A673 (cell line): ENCODE data around the gene ITPKC. TPM values are rescaled to one million over a fixed set of nuclear protein-coding genes. Genes with fewer than 3 reads are reported as not detected.
A peak's percentile ranks its signal among the peaks of the same experiment; 100 is the strongest.

Experiments
- BruUV-seq: library from RNA; stranded (reverse); fragments of 400-500 nt; replicated peaks from 2 replicates; lab custom pipeline; 2021; lab: Mats Ljungman, UMichigan
- CTCF ChIA-PET: fragments of 300-600 bp; sonication (Branson Sonifier 250); formaldehyde crosslinking; loops from one replicate; lab custom pipeline; 2022; ENCODE audit warnings: antibody characterized with exemption; lab: Charles Lee
- POLR2A ChIA-PET: fragments of 300-600 bp; sonication (Branson Sonifier 250); formaldehyde crosslinking; loops from one replicate; lab custom pipeline; 2022; ENCODE audit warnings: antibody characterized with exemption; ENCODE audit not compliant: low non-redundant PET; lab: Charles Lee
- DNase-seq: peaks from one replicate; pipeline ENCODE4 v3.0.0-alpha.2; 2015; ENCODE audit warnings: low spot score
- H3K27ac ChIP-seq: fragments of 200-600 bp; sonication (generic); 2 replicates; pipeline ENCODE4 v1.5.1; 2016; ENCODE audit warnings: mixed run types, low read depth, mild to moderate bottlenecking, mixed read lengths, antibody characterized with exemption, low read length; ENCODE audit not compliant: poor library complexity, severe bottlenecking
- H3K27me3 ChIP-seq: fragments of 200-600 bp; sonication (generic); replicated peaks from 2 replicates; pipeline ENCODE4 v1.6.1; 2017; ENCODE audit warnings: mixed run types, low read depth, mild to moderate bottlenecking, mixed read lengths, antibody characterized with exemption, low read length; ENCODE audit not compliant: insufficient read depth, poor library complexity
- H3K36me3 ChIP-seq: fragments of 200-600 bp; sonication (generic); 2 replicates; pipeline ENCODE4 v1.6.1; 2016; ENCODE audit warnings: mixed run types, mild to moderate bottlenecking, mixed read lengths, antibody characterized with exemption, low read length; ENCODE audit not compliant: insufficient read depth, poor library complexity, severe bottlenecking
- H3K4me1 ChIP-seq: fragments of 200-600 bp; sonication (generic); 2 replicates; pipeline ENCODE4 v1.6.1; 2017; ENCODE audit warnings: mixed run types, mild to moderate bottlenecking, mixed read lengths, antibody characterized with exemption, low read length; ENCODE audit not compliant: insufficient read depth, poor library complexity, severe bottlenecking
- H3K4me3 ChIP-seq: fragments of 200-600 bp; sonication (generic); 2 replicates; pipeline ENCODE4 v1.5.1; 2016; ENCODE audit warnings: low read depth, mixed run types, mild to moderate bottlenecking, mixed read lengths, low read length; ENCODE audit not compliant: poor library complexity, severe bottlenecking
- H3K9me3 ChIP-seq: fragments of 200-600 bp; sonication (generic); 2 replicates; pipeline ENCODE4 v1.6.1; 2016; ENCODE audit warnings: mixed run types, low read depth, mild to moderate bottlenecking, mixed read lengths, antibody characterized with exemption, low read length; ENCODE audit not compliant: poor library complexity, severe bottlenecking
- CTCF ChIP-seq: fragments of 300-800, 200-600 bp; sonication (generic); conservative IDR thresholded peaks from 2 replicates; pipeline ENCODE4 v1.5.1; 2017; ENCODE audit warnings: low read depth, mild to moderate bottlenecking, antibody characterized with exemption, low read length, moderate library complexity, mixed read lengths
- EZH2 ChIP-seq: fragments of 200-600 bp; sonication (generic); IDR thresholded peaks from 2 replicates; pipeline ENCODE4 v1.6.1; 2017; ENCODE audit warnings: borderline replicate concordance, low read depth, mild to moderate bottlenecking, mixed read lengths, antibody characterized with exemption, low read length; ENCODE audit not compliant: poor library complexity, severe bottlenecking
- intact Hi-C: fragments of 100-400 bp; cut with micrococcal nuclease; formaldehyde crosslinking; loops from one replicate; pipeline ENCODE4 v1.10.0; 2022; ENCODE audit not compliant: unreplicated experiment
- total RNA-seq: library from RNA; stranded (reverse); gene quantifications from 2 replicates; pipeline ENCODE4 v1.2.3, GENCODE V29; 2021

ITPKC gene
- total RNA-seq, 1 experiment from 2014 or later, result 7.2 TPM

DNA sequence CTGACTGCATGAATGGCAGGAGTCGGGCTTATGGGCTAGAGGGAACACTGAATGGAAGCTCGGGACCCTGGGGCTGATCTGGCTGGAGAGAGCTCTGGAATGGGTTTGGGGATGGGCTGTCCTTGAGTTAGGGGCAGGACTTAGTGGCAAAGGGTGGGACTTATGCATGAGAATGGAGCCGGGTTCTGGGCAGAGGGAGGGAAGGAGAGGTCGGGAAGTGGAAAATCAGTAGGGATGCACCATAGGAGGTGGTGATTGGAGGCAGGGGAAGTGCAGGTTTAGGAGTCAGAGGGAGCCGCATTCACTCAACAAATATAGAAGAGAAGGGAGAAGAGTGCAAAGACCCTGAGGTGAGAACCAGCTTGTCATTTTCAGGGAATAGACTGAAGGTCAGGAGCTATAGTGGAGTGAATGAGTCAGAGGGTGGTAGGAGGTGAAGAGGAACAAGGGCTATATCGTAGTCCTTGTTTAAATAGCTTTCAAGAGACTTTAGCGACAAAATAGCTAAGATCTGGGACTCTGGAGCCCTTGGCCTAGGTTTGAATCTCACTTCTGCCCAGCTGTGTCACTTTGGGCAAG lies 61.9 kb downstream of the ITPKC start:
- H3K4me1 ChIP-seq, result peaks cover 12% of the 10 kb centered on the region
- no peak for DNase-seq
- TF ChIP-seq EZH2 (no peak), CTCF (no peak)
- peak overlapping the region; percentile 66 for H3K4me3 ChIP-seq
- H3K9me3 ChIP-seq, result no peaks in the 10 kb centered on the region
- no TSS peak for BruUV-seq
- H3K27ac ChIP-seq, result peak overlapping the region; percentile 100
- ChIA-PET POLR2A (interaction anchor here (0.8 to 1.4 kb wide), 3 partner anchors 20 to 28 kb away, joined by 3 read pairs; partner anchors contain the start of genes ACTMAP and EGLN2), CTCF (interaction anchor here (0.5 to 2.7 kb wide), 4 partner anchors 10 to 28 kb away, joined by 3 to 17 read pairs (median 5); partner anchors contain the start of genes ACTMAP and EGLN2)
- intact Hi-C loops, result loop anchor here (1.0 kb wide), 2 partner anchors 20 to 28 kb away; partner anchors contain the start of gene ACTMAP
- H3K36me3 ChIP-seq, result no peaks in the 10 kb centered on the region
- H3K27me3 ChIP-seq, result no peaks in the 10 kb centered on the region

DNA sequence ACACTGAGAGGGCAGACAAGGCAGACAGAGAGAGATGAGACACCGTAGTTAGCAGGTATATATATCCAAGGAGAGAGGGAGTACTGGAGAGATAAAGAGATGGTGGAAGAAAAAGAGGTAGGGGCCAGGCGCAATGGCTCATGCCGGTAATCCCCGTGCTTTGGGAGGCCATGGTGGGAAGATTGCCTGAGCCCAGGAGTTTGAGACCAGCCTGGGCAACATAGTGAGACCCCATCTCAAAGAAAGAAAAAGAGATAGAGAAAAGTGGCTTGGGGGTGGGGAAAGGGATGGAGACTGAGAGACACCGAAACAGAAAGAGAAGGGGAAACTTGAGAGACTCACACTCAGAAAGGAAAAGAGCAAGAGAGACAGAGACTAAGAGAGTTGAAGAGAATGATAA lies 63.7 kb downstream of the ITPKC start:
- peaks cover 12% of the 10 kb centered on the region for H3K4me1 ChIP-seq
- no peaks in the 10 kb centered on the region for H3K27me3 ChIP-seq
- no peak overlapping the region for H3K4me3 ChIP-seq
- intact Hi-C loops, result no loop called here
- H3K9me3 ChIP-seq, result no peaks in the 10 kb centered on the region
- ChIA-PET CTCF (no interaction called here), POLR2A (no interaction called here)
- no peak for DNase-seq
- no peak overlapping the region for H3K27ac ChIP-seq
- TF ChIP-seq CTCF, result no peak
- no peak for TF ChIP-seq EZH2
- BruUV-seq, result no TSS peak
- no peaks in the 10 kb centered on the region for H3K36me3 ChIP-seq

DNA sequence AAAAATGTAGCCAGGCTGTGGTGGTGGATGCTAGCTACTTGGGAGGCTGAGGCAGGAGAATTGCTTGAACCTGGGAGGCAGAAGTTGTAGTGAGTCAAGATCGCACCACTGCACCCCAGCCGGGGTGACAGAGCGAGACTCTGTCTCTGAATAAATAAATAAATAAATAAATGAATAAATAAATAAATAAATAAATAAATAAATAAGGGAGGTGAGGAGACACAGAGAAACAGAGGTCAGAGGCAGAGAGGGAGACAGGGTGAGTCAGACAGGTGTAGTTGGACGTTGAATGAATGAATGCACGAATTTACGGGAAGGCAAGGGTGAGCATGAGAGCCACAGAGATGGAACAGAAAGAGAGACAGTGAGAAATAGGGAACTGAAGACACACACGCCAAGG lies 64.2 kb downstream of the ITPKC start:
- no peaks in the 10 kb centered on the region for H3K27me3 ChIP-seq
- intact Hi-C loops, result no loop called here
- peaks cover 12% of the 10 kb centered on the region for H3K4me1 ChIP-seq
- TF ChIP-seq EZH2 (no peak), CTCF (no peak)
- H3K36me3 ChIP-seq, result no peaks in the 10 kb centered on the region
- H3K4me3 ChIP-seq, result no peak overlapping the region
- POLR2A ChIA-PET, result no interaction called here
- CTCF ChIA-PET, result no interaction called here
- DNase-seq, result no peak
- BruUV-seq, result no TSS peak
- no peaks in the 10 kb centered on the region for H3K9me3 ChIP-seq
- no peak overlapping the region for H3K27ac ChIP-seq
